DOHH2 (cell line): ENCODE data around the gene ANKS3.

Source experiments
- CTCF ChIP-seq: fragments of 200-600 bp; sonication (generic); IDR thresholded peaks from one replicate; pipeline ENCODE4 v1.5.1; 2014; ENCODE audit warnings: antibody characterized with exemption, mild to moderate bottlenecking, low read depth, low read length; ENCODE audit not compliant: poor library complexity, severe bottlenecking
- EZH2phosphoT487 ChIP-seq: fragments of 200-600 bp; sonication (generic); IDR thresholded peaks from 2 replicates; pipeline ENCODE4 v1.6.1; 2017; ENCODE audit warnings: borderline replicate concordance, mild to moderate bottlenecking, antibody characterized with exemption, low read length, moderate library complexity, mixed read lengths

DNA sequence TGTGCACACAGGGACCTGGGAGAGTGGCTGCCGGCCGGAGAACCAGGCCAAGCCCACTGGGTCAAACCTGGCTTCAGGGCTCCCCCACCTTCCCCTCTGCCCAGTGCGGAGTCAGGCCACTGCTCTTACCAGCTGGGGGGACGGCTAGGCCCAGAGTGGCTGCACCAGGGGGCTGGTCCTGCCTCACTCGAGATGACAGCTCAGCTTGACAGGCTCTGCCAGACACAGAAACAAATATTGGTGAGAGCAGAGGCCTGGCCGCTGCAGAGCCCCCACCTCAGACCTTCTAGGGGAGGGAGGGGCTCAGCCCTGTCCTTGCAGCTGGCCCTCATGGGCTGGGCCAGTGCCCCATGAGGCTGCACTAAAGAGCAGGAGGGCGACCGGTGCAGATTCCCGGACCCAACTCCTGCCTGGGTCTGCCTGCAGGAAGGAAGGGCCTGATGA, 36.2 kb downstream of the ANKS3 start:
- TF ChIP-seq CTCF (no peak), EZH2phosphoT487 (no peak)
